ENCODE measurements around the gene PAIP2.

DNA sequence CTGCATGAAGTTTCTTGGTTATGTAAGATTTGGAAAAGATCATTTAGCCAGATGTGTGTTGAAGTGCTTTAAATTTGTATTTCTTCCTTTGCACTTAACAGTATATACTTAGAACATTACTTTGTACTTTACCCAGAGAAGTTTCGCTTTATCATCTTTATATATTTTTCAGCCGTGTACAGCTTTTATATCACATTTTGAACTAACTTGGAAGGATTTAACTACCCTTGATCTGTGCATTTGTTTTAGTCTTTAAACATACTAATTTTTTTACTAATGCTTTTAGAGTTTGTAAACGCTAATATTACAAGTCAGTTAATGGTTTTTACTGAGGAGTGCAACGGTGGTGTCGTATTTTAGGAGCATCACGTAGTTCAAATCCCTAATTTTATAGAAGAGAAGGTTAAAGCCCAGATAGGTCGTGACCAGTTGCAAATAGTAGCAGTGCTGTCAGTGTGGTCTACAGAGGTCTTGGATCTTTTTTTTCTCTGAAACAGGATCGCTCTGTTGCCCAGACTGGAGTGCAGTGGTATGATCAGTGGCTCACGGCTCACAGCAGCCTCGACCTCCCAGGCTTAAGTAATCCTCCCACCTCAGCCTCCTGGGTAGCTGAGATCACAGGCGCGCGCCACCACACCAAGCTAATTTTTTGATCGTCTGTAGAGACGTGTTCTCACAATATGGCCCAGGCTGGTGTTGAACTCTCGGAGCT, 46.2 kb upstream of the PAIP2 start:
- TF ChIP-seq CTCF (IDR thresholded peaks at IDR 0.05; ENCODE audit: low read length) (no peak), EZH2 (IDR thresholded peaks at IDR 0.05; ENCODE audit: borderline replicate concordance, low read length) (no peak)
